Liver (tissue), 9 donors: ENCODE data around the gene CBR3. TPM values are rescaled to one million over a fixed set of nuclear protein-coding genes. Genes with fewer than 3 reads are reported as not detected.
"Not testable (repeated sequence)": the region's sequence is repeated elsewhere in the genome, so short reads cannot be mapped to it uniquely, and the experiment has no call there.

Source experiments
- DNase-seq: peaks from one replicate; pipeline ENCODE4 v3.0.0-alpha.2; 2017; ENCODE audit warnings: low spot score
- H3K27ac ChIP-seq, 2 donors: one replicate each; pipeline ENCODE4 v1.7.0; 2013; ENCODE audit warnings: inconsistent platforms in 2 of 2, low read length in 2 of 2, control low read depth in 1 of 2, low read depth in 1 of 2, mild to moderate bottlenecking in 1 of 2
- H3K27me3 ChIP-seq, 4 donors: one replicate each; pipeline versions ENCODE4 v1.6.1 to v1.7.0; 2013; ENCODE audit warnings: low read length in 3 of 4, inconsistent platforms in 1 of 4, mild to moderate bottlenecking in 1 of 4, moderate library complexity in 1 of 4; ENCODE audit not compliant: control insufficient read depth in 4 of 4, insufficient read depth in 4 of 4
- H3K36me3 ChIP-seq, 4 donors: one replicate each; pipeline versions ENCODE4 v1.6.1 to v1.7.0; 2013; ENCODE audit warnings: low read length in 3 of 4, mild to moderate bottlenecking in 3 of 4, low read depth in 1 of 4, moderate library complexity in 1 of 4; ENCODE audit not compliant: control insufficient read depth in 4 of 4, insufficient read depth in 3 of 4
- H3K4me1 ChIP-seq, 4 donors: one replicate each; pipeline versions ENCODE4 v1.6.1 to v1.7.0; 2013; ENCODE audit warnings: low read length in 3 of 4, mild to moderate bottlenecking in 3 of 4, moderate library complexity in 1 of 4; ENCODE audit not compliant: control insufficient read depth in 4 of 4, insufficient read depth in 4 of 4
- H3K4me3 ChIP-seq, 3 donors: one replicate each; pipeline versions ENCODE4 v1.6.1 to v1.7.0; 2013; ENCODE audit warnings: low read length in 3 of 3, control low read depth in 1 of 3, low read depth in 1 of 3, mild to moderate bottlenecking in 1 of 3
- H3K9ac ChIP-seq, 2 donors: one replicate each; pipeline ENCODE4 v1.7.0; 2013; ENCODE audit warnings: low read length in 2 of 2, mild to moderate bottlenecking in 2 of 2, moderate library complexity in 2 of 2, control low read depth in 1 of 2, low read depth in 1 of 2
- H3K9me3 ChIP-seq, 4 donors: one replicate each; pipeline versions ENCODE4 v1.6.1 to v1.7.0; 2013; ENCODE audit warnings: low read length in 3 of 4; ENCODE audit not compliant: control insufficient read depth in 4 of 4
- CTCF ChIP-seq: fragments of 150-350 bp; IDR thresholded peaks from 2 replicates; pipeline ENCODE4 v1.5.1; 2017; ENCODE audit warnings: improper control_type of control experiment, low read depth, low read length; ENCODE audit not compliant: missing input control
- EGR1 ChIP-seq, 2 donors: IDR thresholded peaks; 2 replicates each; pipeline ENCODE4 v1.6.1; 2016 to 2018; ENCODE audit warnings: antibody characterized with exemption in 2 of 2, low read depth in 2 of 2
- FOXA1 ChIP-seq: IDR thresholded peaks from 2 replicates; pipeline ENCODE4 v1.6.1; 2016; ENCODE audit warnings: antibody characterized with exemption
- FOXA2 ChIP-seq: IDR thresholded peaks from 2 replicates; pipeline ENCODE4 v1.6.1; 2016; ENCODE audit warnings: antibody characterized with exemption
- HNF4A ChIP-seq, 2 donors: conservative IDR thresholded peaks; 2 replicates each; pipeline ENCODE4 v1.6.1; 2016; ENCODE audit warnings: antibody characterized with exemption in 2 of 2, mild to moderate bottlenecking in 2 of 2
- HNF4G ChIP-seq: IDR thresholded peaks from 2 replicates; pipeline ENCODE4 v1.6.1; 2016; ENCODE audit warnings: antibody characterized with exemption
- MAX ChIP-seq: IDR thresholded peaks from 2 replicates; pipeline ENCODE4 v1.6.1; 2016; ENCODE audit warnings: antibody characterized with exemption
- RAD21 ChIP-seq, 2 donors: IDR thresholded peaks; 2 replicates each; pipeline ENCODE4 v1.6.1; 2016; ENCODE audit warnings: antibody characterized with exemption in 2 of 2, mild to moderate bottlenecking in 2 of 2
- REST ChIP-seq: IDR thresholded peaks from 2 replicates; pipeline ENCODE4 v1.6.1; 2016; ENCODE audit warnings: antibody characterized with exemption, mild to moderate bottlenecking
- RXRA ChIP-seq, 2 donors: IDR thresholded peaks; 2 replicates each; pipeline ENCODE4 v1.6.1; 2017 to 2018; ENCODE audit warnings: antibody characterized with exemption in 2 of 2, mild to moderate bottlenecking in 1 of 2
- TAF1 ChIP-seq: conservative IDR thresholded peaks from 2 replicates; pipeline ENCODE4 v1.6.1; 2016; ENCODE audit warnings: antibody characterized with exemption, mild to moderate bottlenecking
- YY1 ChIP-seq: IDR thresholded peaks from 2 replicates; pipeline ENCODE4 v1.6.1; 2016; ENCODE audit warnings: antibody characterized with exemption, mild to moderate bottlenecking
- ZBTB33 ChIP-seq: IDR thresholded peaks from 2 replicates; pipeline ENCODE4 v1.6.1; 2016; ENCODE audit warnings: antibody characterized with exemption
- WGBS: extraction: QIAGEN DNeasy Blood & Tissue Kit; methylation state at CpG from one replicate; pipeline ENCODE4 v1.1.7; 2013; 5-methylcytosine and 5-hydroxymethylcytosine counted together
- polyA plus RNA-seq, 2 donors: library from polyadenylated mRNA; stranded (reverse) in 1 of 2; unstranded in 1 of 2; fragments of 200-250 nt in 1 of 2; fragments of >200 nt in 1 of 2; fragmentation: Nextera tagmentation in 1 of 2; extraction: Ambion mirVana in 1 of 2; gene quantifications; one replicate each; pipeline versions ENCODE4 v1.2.1 to v1.2.3, GENCODE V29; 2013 to 2015
- total RNA-seq, 2 donors: library from RNA; depleted of rRNA; stranded (reverse); fragments of >200 nt; gene quantifications; one replicate each; pipeline ENCODE4 v1.2.3, GENCODE V29; 2014
- donor health status: healthy.
- donor health status: healthy.
- donor health status: healthy.
- donor health status: healthy.
- donor health status: healthy.

The CBR3 gene
- total and polyA plus RNA-seq, 4 donors, result 0.31 to 0.70 (median 0.47) TPM

GRCh38 chr21:36141513-36141925 is 6.6 kb downstream of the CBR3 start:
- no peaks in the 10 kb centered on the region for H3K36me3 ChIP-seq
- H3K27me3 ChIP-seq, result no peaks in the 10 kb centered on the region
- H3K27ac ChIP-seq, result no peak overlapping the region
- H3K4me1 ChIP-seq, result peaks cover 0 to 2% (median 0%) of the 10 kb centered on the region in 4 donors
- H3K9ac ChIP-seq, result no peak overlapping the region
- no peaks in the 10 kb centered on the region for H3K9me3 ChIP-seq
- 9% methylated on average over 6 of the region's 6 CpGs for WGBS
- DNase-seq, result peak; percentile 72
- H3K4me3 ChIP-seq, result no peak overlapping the region
- TF ChIP-seq RXRA (IDR thresholded peaks at IDR 0.05) (peak; percentile 24 to 28), EGR1 (IDR thresholded peaks at IDR 0.05; ENCODE audit: low read depth in 2 of 2) (no peak), REST (no peak), ZBTB33 (no peak), FOXA1 (peak; percentile 86), CTCF (peak; percentile 91), FOXA2 (peak; percentile 90), MAX (peak; percentile 28), YY1 (peak; percentile 36), TAF1 (no peak), RAD21 (IDR thresholded peaks at IDR 0.05) (peak; percentile 95 to 96), HNF4G (peak; percentile 17), HNF4A (conservative IDR thresholded peaks at IDR 0.05) (peak; percentile 35 to 43)

- WGBS, result 93% methylated on average over 5 of the region's 6 CpGs
- H3K27me3 ChIP-seq, H3K9ac ChIP-seq, DNase-seq, H3K36me3 ChIP-seq, H3K4me3 ChIP-seq, H3K9me3 ChIP-seq, H3K27ac ChIP-seq, H3K4me1 ChIP-seq: not testable (repeated sequence)
These were observed 9.4 kb downstream of the CBR3 start for GRCh38 chr21:36144233-36144632.
